GM12891 (cell line): ENCODE results near the gene TMTC1.

ENCODE experiments used
- DNase-seq: peaks from one replicate; pipeline ENCODE4 v3.0.0; 2011; ENCODE audit warnings: low spot score; ENCODE audit not compliant: insufficient read length
- FAIRE-seq: peaks from 2 replicates; lab custom pipeline; 2011; peaks lifted over from hg19 to GRCh38; lab: Jason Lieb, UNC
- PAX5 ChIP-seq: IDR thresholded peaks from 2 replicates; pipeline ENCODE4 v1.6.1; 2011; ENCODE audit warnings: low read length, moderate library complexity, mild to moderate bottlenecking; ENCODE audit not compliant: insufficient read depth, severe bottlenecking
- POLR2A ChIP-seq: IDR thresholded peaks from 2 replicates; pipeline ENCODE4 v1.6.1; 2011; ENCODE audit warnings: low read depth, low read length, control low read depth
- POLR2AphosphoS5 ChIP-seq: IDR thresholded peaks from 2 replicates; pipeline ENCODE4 v1.6.1; 2011; ENCODE audit warnings: low read depth, low read length, control low read depth
- POU2F2 ChIP-seq: IDR thresholded peaks from 2 replicates; pipeline ENCODE4 v1.6.1; 2011; ENCODE audit warnings: low read depth, mild to moderate bottlenecking, control low read depth, low read length, moderate library complexity
- SPI1 ChIP-seq: IDR thresholded peaks from 2 replicates; pipeline ENCODE4 v1.6.1; 2011; ENCODE audit warnings: low read depth, low read length, control low read depth
- TAF1 ChIP-seq: IDR thresholded peaks from 2 replicates; pipeline ENCODE4 v1.6.1; 2011; ENCODE audit warnings: low read depth, low read length, control low read depth

TMTC1 gene

GRCh38 chr12:29690728-29691127, 93.0 kb downstream of the TMTC1 start:
- no peak for TF ChIP-seq POLR2A
- no peak for TF ChIP-seq TAF1
- no peak for TF ChIP-seq SPI1
- no peak for TF ChIP-seq POU2F2
- TF ChIP-seq POLR2AphosphoS5, result no peak
- no peak for TF ChIP-seq PAX5
- no peak for DNase-seq
- no peak for FAIRE-seq

GRCh38 chr12:29688914-29689313, 94.8 kb downstream of the TMTC1 start:
- TF ChIP-seq SPI1 (no peak), POU2F2 (no peak), PAX5 (no peak), TAF1 (no peak), POLR2AphosphoS5 (no peak), POLR2A (no peak)
- FAIRE-seq (no peak), DNase-seq (no peak)

GRCh38 chr12:29682088-29682487, 101.7 kb downstream of the TMTC1 start:
- FAIRE-seq, result no peak
- no peak for DNase-seq
- TF ChIP-seq TAF1 (no peak), POU2F2 (no peak), SPI1 (no peak), PAX5 (no peak), POLR2A (no peak), POLR2AphosphoS5 (no peak)

GRCh38 chr12:29681370-29681769, 102.4 kb downstream of the TMTC1 start:
- FAIRE-seq (no peak), DNase-seq (no peak)
- TF ChIP-seq POLR2AphosphoS5, result no peak
- no peak for TF ChIP-seq PAX5
- no peak for TF ChIP-seq SPI1
- no peak for TF ChIP-seq POU2F2
- no peak for TF ChIP-seq POLR2A
- no peak for TF ChIP-seq TAF1

- FAIRE-seq, result no peak
- no peak for DNase-seq
- no peak for TF ChIP-seq POU2F2
These were observed 107.1 kb downstream of the TMTC1 start for GRCh38 chr12:29676676-29677075.

- no peak for FAIRE-seq
- no peak for DNase-seq
- TF ChIP-seq TAF1 (no peak), SPI1 (no peak), POLR2AphosphoS5 (no peak), PAX5 (no peak), POLR2A (no peak), POU2F2 (no peak)
These were observed 109.3 kb downstream of the TMTC1 start for GRCh38 chr12:29674463-29674862.

- TF ChIP-seq POU2F2, result no peak
- FAIRE-seq (no peak), DNase-seq (no peak)
These were observed 110.4 kb downstream of the TMTC1 start for GRCh38 chr12:29673346-29673745.

GRCh38 chr12:29672580-29672979, 111.2 kb downstream of the TMTC1 start:
- TF ChIP-seq POLR2AphosphoS5 (no peak), TAF1 (no peak), POU2F2 (no peak), SPI1 (no peak)
- no peak for FAIRE-seq
- no peak for DNase-seq

GRCh38 chr12:29671742-29672141, 112.0 kb downstream of the TMTC1 start:
- FAIRE-seq, result no peak
- no peak for DNase-seq
- no peak for TF ChIP-seq TAF1

- FAIRE-seq (no peak), DNase-seq (no peak)
- TF ChIP-seq POU2F2, result no peak
- TF ChIP-seq TAF1, result no peak
- TF ChIP-seq PAX5, result no peak
- no peak for TF ChIP-seq POLR2AphosphoS5
- TF ChIP-seq POLR2A, result no peak
- no peak for TF ChIP-seq SPI1
These were observed 116.7 kb downstream of the TMTC1 start for GRCh38 chr12:29667011-29667410.

- FAIRE-seq, result no peak
- TF ChIP-seq POU2F2, result no peak
- no peak for TF ChIP-seq SPI1
- no peak for TF ChIP-seq POLR2AphosphoS5
- TF ChIP-seq POLR2A, result no peak
- TF ChIP-seq TAF1, result no peak
- no peak for TF ChIP-seq PAX5
- DNase-seq, result no peak
These were observed 118.6 kb downstream of the TMTC1 start for GRCh38 chr12:29665107-29665506.
